Measurements from ENCODE around the gene RAB40C. TPM values are rescaled to one million over a fixed set of nuclear protein-coding genes. Genes with fewer than 3 reads are reported as not detected.

The RAB40C gene
- total RNA-seq, 1 experiment from 2014 or later, result 19.1 TPM

DNA sequence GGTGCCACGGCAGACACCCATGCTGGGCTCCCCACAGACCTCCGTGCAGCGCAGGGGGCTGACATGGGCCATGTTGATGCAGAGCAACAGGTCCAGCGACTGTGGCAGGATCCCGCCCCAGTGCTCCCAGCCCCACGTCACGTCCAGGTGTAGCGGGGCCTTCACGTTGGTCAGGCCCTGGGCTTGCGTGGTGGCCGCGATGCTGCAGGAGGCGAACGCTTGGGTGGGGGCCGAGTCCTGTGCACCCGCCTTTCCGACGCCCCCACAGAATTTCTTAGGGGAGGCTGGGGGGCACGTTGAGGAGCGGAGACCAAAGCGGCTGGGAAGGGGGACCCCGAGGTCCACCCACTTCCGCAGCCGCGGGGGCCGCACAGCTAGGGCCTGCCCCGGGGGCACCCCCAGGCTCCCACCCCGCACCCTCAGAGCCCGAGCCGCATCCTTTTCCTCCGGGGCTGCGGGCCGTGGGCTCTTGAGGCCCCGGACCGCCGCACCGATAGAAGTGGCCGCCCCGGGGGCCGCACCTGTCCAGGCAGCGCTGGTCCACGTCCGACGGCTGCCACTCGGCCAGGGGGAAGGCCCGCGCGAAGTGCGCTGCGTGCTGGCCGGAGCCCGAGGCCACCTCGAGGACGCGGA is 45.8 kb downstream of the RAB40C start:
- peaks cover 19% of the 10 kb centered on the region for H3K36me3 Mint-ChIP-seq (ENCODE audit: insufficient read depth, unreplicated experiment)
- Histone ChIP-seq H3K4me3 (ENCODE audit: low read depth, low read length) (peak overlapping the region; percentile 73), H3K9me3 (no peaks in the 10 kb centered on the region), H3K36me3 (ENCODE audit: control insufficient read depth, insufficient read depth, low read length) (no peaks in the 10 kb centered on the region), H3K27me3 (replicated peaks; ENCODE audit: control insufficient read depth, insufficient read depth, low read length) (no peaks in the 10 kb centered on the region), H3K4me1 (peaks cover 10% of the 10 kb centered on the region)
- BruUV-seq (replicated peaks), result no TSS peak
- H3K4me3 Mint-ChIP-seq (ENCODE audit: unreplicated experiment), result peak overlapping the region; percentile 93
- H3K9me3 Mint-ChIP-seq (ENCODE audit: unreplicated experiment), result no peaks in the 10 kb centered on the region
- H3K4me1 Mint-ChIP-seq (ENCODE audit: low read depth, unreplicated experiment), result no peaks in the 10 kb centered on the region
- H3K27me3 Mint-ChIP-seq (ENCODE audit: insufficient read depth, unreplicated experiment), result no peaks in the 10 kb centered on the region
- POLR2A ChIA-PET, result interaction anchor here (0.8 to 1.1 kb wide), 3 partner anchors 13 to 234 kb away, joined by 3 to 5 read pairs (median 4); partner anchors contain the start of genes DECR2 and WDR90
- CTCF ChIA-PET, result interaction anchor here (1.3 kb wide), 1 partner anchor 109 kb away, joined by 5 read pairs; the partner anchor contains the start of gene CAPN15
- TF ChIP-seq, protein P1, sequence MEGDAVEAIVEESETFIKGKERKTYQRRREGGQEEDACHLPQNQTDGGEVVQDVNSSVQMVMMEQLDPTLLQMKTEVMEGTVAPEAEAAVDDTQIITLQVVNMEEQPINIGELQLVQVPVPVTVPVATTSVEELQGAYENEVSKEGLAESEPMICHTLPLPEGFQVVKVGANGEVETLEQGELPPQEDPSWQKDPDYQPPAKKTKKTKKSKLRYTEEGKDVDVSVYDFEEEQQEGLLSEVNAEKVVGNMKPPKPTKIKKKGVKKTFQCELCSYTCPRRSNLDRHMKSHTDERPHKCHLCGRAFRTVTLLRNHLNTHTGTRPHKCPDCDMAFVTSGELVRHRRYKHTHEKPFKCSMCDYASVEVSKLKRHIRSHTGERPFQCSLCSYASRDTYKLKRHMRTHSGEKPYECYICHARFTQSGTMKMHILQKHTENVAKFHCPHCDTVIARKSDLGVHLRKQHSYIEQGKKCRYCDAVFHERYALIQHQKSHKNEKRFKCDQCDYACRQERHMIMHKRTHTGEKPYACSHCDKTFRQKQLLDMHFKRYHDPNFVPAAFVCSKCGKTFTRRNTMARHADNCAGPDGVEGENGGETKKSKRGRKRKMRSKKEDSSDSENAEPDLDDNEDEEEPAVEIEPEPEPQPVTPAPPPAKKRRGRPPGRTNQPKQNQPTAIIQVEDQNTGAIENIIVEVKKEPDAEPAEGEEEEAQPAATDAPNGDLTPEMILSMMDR (IDR thresholded peaks at IDR 0.05; ENCODE audit: insufficient read depth in 1 of 2, low read depth in 1 of 2, low read length in 1 of 2, severe bottlenecking in 1 of 2, unreplicated experiment in 1 of 2), result no peak
- no peak overlapping the region for H3K27ac Mint-ChIP-seq (ENCODE audit: unreplicated experiment)
- intact Hi-C loops (cut with micrococcal nuclease; ENCODE audit: unreplicated experiment), result loop anchor here (2.0 kb wide), 1 partner anchor 47 kb away; no protein-coding TSS in a partner anchor
- DNase-seq, result peak in 1 of 2 experiments; percentile 28

DNA sequence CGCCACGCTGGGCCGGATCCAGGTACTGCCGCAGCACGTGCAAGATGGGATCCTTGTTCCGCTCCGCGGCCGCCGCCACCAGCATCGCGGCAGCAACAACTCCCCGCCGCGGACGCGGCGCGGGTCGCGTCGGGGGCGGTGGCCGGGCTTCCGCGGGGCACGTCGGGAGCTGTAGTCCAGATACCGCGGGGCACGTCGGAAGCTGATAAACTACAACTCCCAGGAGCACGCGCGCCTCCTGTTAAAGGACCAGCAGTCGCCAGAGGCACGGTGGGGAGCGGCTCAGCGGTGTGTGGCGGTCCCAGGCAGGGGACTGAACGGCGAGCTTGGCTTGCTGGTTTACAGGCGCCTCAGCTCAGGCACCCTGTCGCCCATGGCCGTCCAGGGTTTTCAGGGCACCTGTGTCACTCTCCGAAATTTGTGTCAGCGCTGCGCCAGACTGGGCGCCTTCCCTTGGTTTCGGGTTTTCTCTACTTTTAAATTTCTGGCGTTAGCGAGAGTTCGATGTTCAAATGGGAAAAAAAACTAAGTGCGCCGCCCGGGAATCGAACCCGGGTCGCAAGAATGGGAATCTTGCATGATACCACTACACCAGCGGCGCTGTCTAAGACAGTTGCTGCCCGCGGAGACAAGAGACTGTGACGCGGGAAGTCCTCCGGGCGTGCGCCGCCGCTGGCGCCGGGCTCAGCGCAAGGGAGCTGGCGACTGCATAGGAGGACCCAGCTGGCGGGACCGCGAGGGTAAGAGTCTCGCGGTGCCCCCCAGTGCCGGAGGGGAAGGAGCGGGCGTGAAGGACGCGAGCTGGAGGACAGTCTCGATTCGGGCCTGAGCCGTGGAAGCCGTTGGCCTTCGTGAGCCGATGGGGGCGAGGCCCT is 46.6 kb downstream of the RAB40C start, which contains the start of gene METTL26:
Gene METTL26 (minus strand): TSS at position 100 of the 875 bp plus-strand sequence. CDS start 15 bp downstream, at position 85.
- no peaks in the 10 kb centered on the region for H3K27me3 ChIP-seq (replicated peaks; ENCODE audit: control insufficient read depth, insufficient read depth, low read length)
- Mint-ChIP-seq H3K27me3 (ENCODE audit: insufficient read depth, unreplicated experiment) (no peaks in the 10 kb centered on the region), H3K36me3 (ENCODE audit: insufficient read depth, unreplicated experiment) (peaks cover 19% of the 10 kb centered on the region), H3K4me3 (ENCODE audit: unreplicated experiment) (peak within 1 kb of the TSS; percentile 93), H3K27ac (ENCODE audit: unreplicated experiment) (peak within 1 kb of the TSS; percentile 98), H3K4me1 (ENCODE audit: low read depth, unreplicated experiment) (no peaks in the 10 kb centered on the region), H3K9me3 (ENCODE audit: unreplicated experiment) (no peaks in the 10 kb centered on the region)
- TF ChIP-seq, protein P1 (IDR thresholded peaks at IDR 0.05; ENCODE audit: insufficient read depth in 1 of 2, low read depth in 1 of 2, low read length in 1 of 2, severe bottlenecking in 1 of 2, unreplicated experiment in 1 of 2), result peak in 1 of 2 experiments; percentile 3
- H3K4me1 ChIP-seq, result peaks cover 10% of the 10 kb centered on the region
- no peaks in the 10 kb centered on the region for H3K36me3 ChIP-seq (ENCODE audit: control insufficient read depth, insufficient read depth, low read length)
- intact Hi-C loops (cut with micrococcal nuclease; ENCODE audit: unreplicated experiment), result loop anchor here (2.0 kb wide), 1 partner anchor 48 kb away; no protein-coding TSS in a partner anchor
- BruUV-seq (replicated peaks), result TSS peak; percentile 59
- POLR2A ChIA-PET, result interaction anchor here (0.8 to 1.1 kb wide), 3 partner anchors 12 to 235 kb away, joined by 3 to 5 read pairs (median 4); partner anchors contain the start of genes DECR2 and WDR90
- H3K9me3 ChIP-seq, result no peaks in the 10 kb centered on the region
- CTCF ChIA-PET, result interaction anchor here (0.9 to 1.3 kb wide), 2 partner anchors 46 to 109 kb away, joined by 4 to 5 read pairs; partner anchors contain the start of gene CAPN15
- peak; percentile 92 to 95 for DNase-seq
- H3K4me3 ChIP-seq (ENCODE audit: low read depth, low read length), result peak within 1 kb of the TSS; percentile 73

All from Caco-2 (cell line).